Measurements from ENCODE around the gene PADI3. TPM values are rescaled to one million over a fixed set of nuclear protein-coding genes. Genes with fewer than 3 reads are reported as not detected.
"Not testable (repeated sequence)": the region's sequence is repeated elsewhere in the genome, so short reads cannot be mapped to it uniquely, and the experiment has no call there.

Gene PADI3
- total and polyA plus RNA-seq, 3 experiments from 2014 or later, result not detected

DNA sequence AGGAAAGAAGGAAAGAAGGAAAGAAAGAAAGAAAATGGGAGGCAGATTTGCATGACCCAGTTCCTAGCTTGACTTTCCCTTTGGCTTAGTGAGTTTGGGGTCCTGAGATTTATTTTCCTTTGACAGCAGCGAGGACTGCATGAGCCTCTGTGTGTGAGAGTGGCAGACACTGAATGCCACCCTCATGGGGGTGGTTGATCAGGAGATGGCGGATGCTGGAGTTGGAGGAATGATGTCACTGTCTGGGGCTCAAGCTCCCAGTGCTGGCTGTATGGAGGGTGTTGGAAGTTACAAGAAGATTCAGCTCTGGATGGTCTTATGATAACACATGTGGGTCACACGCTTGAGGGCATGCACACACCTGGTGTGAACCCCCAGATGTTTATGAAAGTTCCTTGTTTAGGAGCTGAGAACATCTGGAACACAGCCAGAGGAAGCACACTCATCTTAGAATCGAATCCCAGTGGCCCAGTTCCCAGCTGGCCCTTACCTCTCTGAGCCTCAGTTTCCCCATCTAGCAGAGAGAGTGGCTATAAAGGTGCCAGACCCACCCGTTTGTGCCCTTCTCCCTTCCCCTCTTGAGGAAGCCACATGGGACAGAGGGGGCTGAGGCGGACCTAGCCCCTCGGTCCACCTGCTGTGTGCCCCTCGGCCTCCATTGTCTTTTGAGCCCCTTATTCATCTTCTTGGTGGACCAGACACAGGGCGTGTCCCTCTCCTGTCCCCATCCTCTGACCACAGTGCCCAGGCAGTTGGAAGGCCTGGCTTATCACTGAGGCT lies 64.8 kb downstream of the PADI3 start:
- Histone ChIP-seq H3K4me1 (ENCODE audit: insufficient read depth, low read length) (no peaks in the 10 kb centered on the region), H3K4me3 (ENCODE audit: low read length) (no peak overlapping the region), H3K27ac (ENCODE audit: low read depth, low read length) (no peak overlapping the region), H3K36me3 (ENCODE audit: insufficient read depth, low read length) (no peaks in the 10 kb centered on the region), H3K27me3 (ENCODE audit: insufficient read depth, low read length, poor library complexity, severe bottlenecking) (peaks cover 10% of the 10 kb centered on the region), H3K9me3 (ENCODE audit: low read length) (no peaks in the 10 kb centered on the region)
- ChIA-PET CTCF (no interaction called here), POLR2A (no interaction called here)
- no peaks in the 10 kb centered on the region for H3K4me1 Mint-ChIP-seq
- H3K9me3 Mint-ChIP-seq, result no peaks in the 10 kb centered on the region
- H3K36me3 Mint-ChIP-seq, result no peaks in the 10 kb centered on the region
- peaks cover 14 to 35% of the 10 kb centered on the region in 2 donors for H3K27me3 Mint-ChIP-seq
- peak overlapping the region in 1 of 8 donors; percentile 89 for H3K27ac Mint-ChIP-seq
- H3K4me3 Mint-ChIP-seq, result no peak overlapping the region
- DNase-seq, result no peak

DNA sequence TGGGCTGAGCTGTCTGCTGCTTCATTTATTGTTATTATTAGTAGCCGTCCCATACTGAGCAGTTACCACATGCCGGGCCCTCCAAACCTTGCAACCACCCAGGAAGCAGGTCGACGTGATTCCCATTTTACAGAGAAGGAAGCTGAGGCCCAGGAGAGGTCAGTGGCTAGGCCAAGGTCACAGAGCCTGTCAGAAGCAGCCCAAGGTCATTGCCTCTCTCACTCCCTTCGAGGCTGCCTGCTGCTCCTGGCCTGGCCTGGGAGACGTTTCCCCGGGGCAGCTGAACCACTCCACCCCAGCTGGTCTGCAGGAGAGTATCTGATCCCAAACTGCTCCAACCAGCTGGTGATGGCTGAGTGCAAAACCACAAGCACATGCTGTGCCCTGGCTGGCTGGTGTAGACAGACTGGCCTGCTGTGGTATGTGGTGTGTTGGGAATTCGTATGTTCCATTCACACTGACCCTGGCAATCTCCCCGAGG lies 65.6 kb downstream of the PADI3 start:
- Mint-ChIP-seq H3K4me1 (no peaks in the 10 kb centered on the region), H3K36me3 (no peaks in the 10 kb centered on the region), H3K9me3 (peaks cover 0 to 2% (median 0%) of the 10 kb centered on the region in 5 donors), H3K27me3 (peaks cover 11 to 27% of the 10 kb centered on the region in 2 donors), H3K27ac (no peak overlapping the region), H3K4me3 (no peak overlapping the region)
- ChIA-PET CTCF (no interaction called here), POLR2A (no interaction called here)
- no peak for DNase-seq
- Histone ChIP-seq H3K27me3 (ENCODE audit: insufficient read depth, low read length, poor library complexity, severe bottlenecking) (peaks cover 7% of the 10 kb centered on the region), H3K9me3 (ENCODE audit: low read length) (no peaks in the 10 kb centered on the region), H3K27ac (ENCODE audit: low read depth, low read length) (no peak overlapping the region), H3K4me1 (ENCODE audit: insufficient read depth, low read length) (no peaks in the 10 kb centered on the region), H3K36me3 (ENCODE audit: insufficient read depth, low read length) (no peaks in the 10 kb centered on the region), H3K4me3 (ENCODE audit: low read length) (no peak overlapping the region)

DNA sequence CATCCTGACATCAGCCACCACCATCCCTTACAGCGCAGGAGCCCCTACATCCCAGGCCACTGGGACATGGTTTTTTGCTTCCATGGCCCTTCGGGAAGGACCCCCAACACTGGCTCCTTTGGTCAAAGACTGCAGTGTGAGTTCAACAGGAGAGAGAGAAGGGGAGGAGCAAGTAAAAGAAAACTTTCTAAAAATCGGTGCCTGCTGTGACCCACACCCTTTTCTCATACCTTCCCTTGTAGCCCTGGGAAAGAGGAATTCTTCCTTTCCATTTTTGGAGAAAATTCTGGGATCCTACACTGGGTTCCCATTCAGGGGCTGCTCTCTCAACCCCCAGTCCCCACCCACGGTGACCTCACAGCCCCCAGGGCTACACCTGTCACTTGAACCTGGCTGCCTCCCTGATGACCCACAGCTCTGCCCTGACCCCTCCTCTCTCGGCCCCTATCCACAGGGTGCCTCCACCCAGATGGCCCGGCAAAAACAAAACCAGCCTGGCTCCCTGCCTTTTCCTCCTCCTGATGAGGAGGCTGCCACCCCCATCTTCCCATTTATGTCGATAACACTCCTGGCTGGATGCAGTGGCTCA lies 66.7 kb downstream of the PADI3 start:
- POLR2A ChIA-PET, result no interaction called here

DNA sequence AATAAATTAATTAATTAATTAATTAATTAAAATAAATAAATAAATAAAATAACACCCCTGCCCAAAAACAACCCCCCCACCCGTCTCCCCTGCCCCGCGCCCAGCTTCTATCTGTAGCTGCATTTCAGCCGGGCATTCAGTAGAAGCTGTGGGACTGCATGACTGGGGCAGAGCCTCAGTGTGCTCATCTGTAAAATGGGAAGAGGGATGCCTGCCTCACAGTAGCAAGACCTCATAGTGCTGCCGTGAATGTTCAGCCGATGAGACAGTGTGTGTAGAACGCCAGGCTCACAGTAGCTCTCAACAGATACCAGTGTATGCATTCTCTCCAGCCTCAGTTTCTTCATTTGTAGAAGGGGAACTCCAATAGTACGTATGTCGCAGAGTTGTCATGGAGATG lies 67.8 kb downstream of the PADI3 start:
- Histone ChIP-seq H3K36me3 (ENCODE audit: insufficient read depth, low read length) (no peaks in the 10 kb centered on the region), H3K9me3 (ENCODE audit: low read length) (no peaks in the 10 kb centered on the region), H3K4me1 (ENCODE audit: insufficient read depth, low read length) (no peaks in the 10 kb centered on the region), H3K27me3 (ENCODE audit: insufficient read depth, low read length, poor library complexity, severe bottlenecking) (no peaks in the 10 kb centered on the region), H3K27ac (ENCODE audit: low read depth, low read length) (no peak overlapping the region), H3K4me3 (ENCODE audit: low read length) (no peak overlapping the region)
- POLR2A ChIA-PET, result no interaction called here
- CTCF ChIA-PET, result no interaction called here
- Mint-ChIP-seq H3K4me3 (no peak overlapping the region), H3K9me3 (peaks cover 0 to 3% (median 0%) of the 10 kb centered on the region in 5 donors), H3K27ac (no peak overlapping the region), H3K4me1 (no peaks in the 10 kb centered on the region), H3K27me3 (peaks cover 6 to 26% of the 10 kb centered on the region in 2 donors), H3K36me3 (no peaks in the 10 kb centered on the region)
- no peak for DNase-seq

More for the DNA sequence above, 66.7 kb downstream of the PADI3 start:
- H3K27me3 Mint-ChIP-seq, result peaks cover 6 to 24% of the 10 kb centered on the region in 2 donors
- H3K9me3 Mint-ChIP-seq, result peaks cover 0 to 3% (median 0%) of the 10 kb centered on the region in 5 donors
- no peaks in the 10 kb centered on the region for H3K27me3 ChIP-seq (ENCODE audit: insufficient read depth, low read length, poor library complexity, severe bottlenecking)
- H3K27ac ChIP-seq (ENCODE audit: low read depth, low read length), result no peak overlapping the region
- no peaks in the 10 kb centered on the region for H3K4me1 Mint-ChIP-seq
- H3K4me3 Mint-ChIP-seq, result no peak overlapping the region
- no peaks in the 10 kb centered on the region for H3K4me1 ChIP-seq (ENCODE audit: insufficient read depth, low read length)
- no peaks in the 10 kb centered on the region for H3K36me3 Mint-ChIP-seq
- peak overlapping the region in 1 of 8 donors; percentile 4 for H3K27ac Mint-ChIP-seq
- CTCF ChIA-PET, result no interaction called here
- DNase-seq, result no peak
- H3K4me3 ChIP-seq (ENCODE audit: low read length), result no peak overlapping the region
- H3K9me3 ChIP-seq (ENCODE audit: low read length), result no peaks in the 10 kb centered on the region
- no peaks in the 10 kb centered on the region for H3K36me3 ChIP-seq (ENCODE audit: insufficient read depth, low read length)

DNA sequence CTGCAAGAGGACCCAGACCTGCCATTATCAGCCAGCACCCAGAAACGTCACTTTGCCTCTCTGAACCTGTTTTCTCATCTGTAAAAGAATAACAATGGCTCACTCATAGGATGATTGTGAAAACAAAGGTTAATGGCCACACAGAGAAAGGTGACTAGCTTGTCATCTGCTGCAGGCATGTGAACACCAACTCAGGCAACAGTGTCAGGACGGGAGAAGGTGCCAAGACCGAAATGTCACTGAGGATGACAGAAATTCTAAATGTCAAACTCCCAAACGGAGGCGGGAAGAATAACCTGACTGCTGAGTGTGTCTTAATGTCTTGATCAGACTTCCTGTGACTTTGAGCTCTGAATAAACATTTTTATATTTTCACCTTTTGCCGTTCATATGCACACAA lies 69.4 kb downstream of the PADI3 start:
- no peak overlapping the region for H3K27ac ChIP-seq (ENCODE audit: low read depth, low read length)
- H3K4me1 ChIP-seq (ENCODE audit: insufficient read depth, low read length), result no peaks in the 10 kb centered on the region
- H3K4me3 ChIP-seq (ENCODE audit: low read length), result no peak overlapping the region
- no peaks in the 10 kb centered on the region for H3K36me3 Mint-ChIP-seq
- no peak overlapping the region for H3K27ac Mint-ChIP-seq
- DNase-seq, result no peak
- no peaks in the 10 kb centered on the region for H3K9me3 ChIP-seq (ENCODE audit: low read length)
- no peaks in the 10 kb centered on the region for H3K27me3 ChIP-seq (ENCODE audit: insufficient read depth, low read length, poor library complexity, severe bottlenecking)
- no peaks in the 10 kb centered on the region for H3K36me3 ChIP-seq (ENCODE audit: insufficient read depth, low read length)
- H3K4me3 Mint-ChIP-seq, result no peak overlapping the region
- H3K9me3 Mint-ChIP-seq, result peaks cover 0 to 3% (median 0%) of the 10 kb centered on the region in 5 donors
- POLR2A ChIA-PET, result no interaction called here
- H3K4me1 Mint-ChIP-seq, result no peaks in the 10 kb centered on the region
- CTCF ChIA-PET, result no interaction called here
- peaks cover 4 to 21% of the 10 kb centered on the region in 2 donors for H3K27me3 Mint-ChIP-seq

DNA sequence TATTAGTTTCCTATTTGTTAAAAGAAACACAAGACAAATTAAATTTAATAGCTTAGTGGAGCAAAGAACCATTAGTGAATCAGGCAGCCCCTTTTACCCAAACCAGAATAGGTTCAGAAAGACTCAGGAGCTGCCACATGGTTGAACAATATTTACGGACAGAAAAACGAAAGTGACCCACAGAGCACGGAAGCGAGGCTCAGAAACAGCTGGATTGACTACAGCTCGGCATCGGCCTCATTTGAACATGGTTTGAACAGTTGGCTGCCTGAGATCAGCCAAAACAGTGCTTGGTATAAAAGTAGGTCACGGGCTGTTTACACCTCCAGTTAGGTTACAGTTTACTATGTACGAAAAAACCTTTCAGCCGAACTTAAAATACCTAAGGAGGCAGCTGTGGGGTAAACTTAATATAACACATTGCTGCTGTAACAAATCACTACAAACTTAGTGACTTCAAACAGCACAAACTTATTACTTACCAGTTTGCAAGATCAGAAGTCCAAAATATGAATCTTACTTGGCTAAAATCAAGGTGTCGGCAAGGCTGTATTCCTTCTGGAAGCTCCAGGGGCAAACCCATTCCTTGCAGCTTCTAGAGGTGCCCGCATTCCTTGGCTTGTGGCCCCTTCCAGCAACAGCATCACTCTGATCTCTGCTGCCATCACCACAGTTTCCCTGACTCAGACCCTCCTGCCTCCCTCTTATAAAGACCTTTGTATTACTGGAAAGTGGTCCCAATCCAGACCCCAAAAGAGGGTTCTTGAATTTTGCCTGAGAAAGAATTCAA lies 70.9 kb downstream of the PADI3 start:
- H3K27me3 Mint-ChIP-seq, result peaks cover 3 to 23% of the 10 kb centered on the region in 2 donors
- POLR2A ChIA-PET, result no interaction called here
- CTCF ChIA-PET, result no interaction called here

DNA sequence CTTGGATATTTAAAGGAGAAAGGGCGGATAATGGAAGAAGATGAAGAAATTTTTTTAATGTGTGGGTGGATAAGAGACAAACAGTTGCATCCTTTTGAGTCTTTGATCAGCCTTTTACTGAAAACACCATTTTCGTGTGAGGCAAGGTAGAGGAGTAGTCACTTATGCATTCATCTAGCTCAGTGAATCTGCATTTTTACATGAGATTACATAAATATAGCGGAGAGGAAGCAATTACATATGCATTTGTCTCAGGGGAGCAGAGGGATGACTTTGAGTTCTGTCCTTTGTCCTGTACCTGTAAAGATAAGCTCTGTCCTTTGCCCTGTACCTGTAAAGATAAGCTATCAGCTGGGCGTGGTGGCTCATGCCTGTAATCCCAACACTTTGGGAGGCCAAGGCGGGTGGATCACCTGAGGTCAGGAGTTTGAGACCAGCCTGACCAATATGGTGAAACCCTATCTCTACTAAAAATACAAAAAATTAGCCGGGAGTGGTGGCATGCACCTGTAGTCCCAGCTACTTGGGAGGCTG lies 73.0 kb downstream of the PADI3 start:
- H3K9me3 ChIP-seq (ENCODE audit: low read length); H3K27ac ChIP-seq (ENCODE audit: low read depth, low read length); H3K4me3 ChIP-seq (ENCODE audit: low read length); H3K9me3 Mint-ChIP-seq; H3K4me1 Mint-ChIP-seq; H3K36me3 ChIP-seq (ENCODE audit: insufficient read depth, low read length); POLR2A ChIA-PET; DNase-seq; H3K36me3 Mint-ChIP-seq; H3K4me1 ChIP-seq (ENCODE audit: insufficient read depth, low read length); H3K4me3 Mint-ChIP-seq; H3K27me3 ChIP-seq (ENCODE audit: insufficient read depth, low read length, poor library complexity, severe bottlenecking); CTCF ChIA-PET: not testable (repeated sequence)
- peak overlapping the region in 1 of 8 donors; percentile 62 for H3K27ac Mint-ChIP-seq
- peaks cover 7 to 20% of the 10 kb centered on the region in 2 donors for H3K27me3 Mint-ChIP-seq

More for the DNA sequence above, 70.9 kb downstream of the PADI3 start:
- DNase-seq, result no peak
- Histone ChIP-seq H3K27ac (ENCODE audit: low read depth, low read length) (no peak overlapping the region), H3K4me3 (ENCODE audit: low read length) (no peak overlapping the region), H3K9me3 (ENCODE audit: low read length) (no peaks in the 10 kb centered on the region), H3K36me3 (ENCODE audit: insufficient read depth, low read length) (no peaks in the 10 kb centered on the region), H3K4me1 (ENCODE audit: insufficient read depth, low read length) (no peaks in the 10 kb centered on the region), H3K27me3 (ENCODE audit: insufficient read depth, low read length, poor library complexity, severe bottlenecking) (no peaks in the 10 kb centered on the region)
- Mint-ChIP-seq H3K9me3 (peaks cover 0 to 3% (median 0%) of the 10 kb centered on the region in 5 donors), H3K4me3 (no peak overlapping the region), H3K36me3 (no peaks in the 10 kb centered on the region), H3K27ac (no peak overlapping the region), H3K4me1 (no peaks in the 10 kb centered on the region)

DNA sequence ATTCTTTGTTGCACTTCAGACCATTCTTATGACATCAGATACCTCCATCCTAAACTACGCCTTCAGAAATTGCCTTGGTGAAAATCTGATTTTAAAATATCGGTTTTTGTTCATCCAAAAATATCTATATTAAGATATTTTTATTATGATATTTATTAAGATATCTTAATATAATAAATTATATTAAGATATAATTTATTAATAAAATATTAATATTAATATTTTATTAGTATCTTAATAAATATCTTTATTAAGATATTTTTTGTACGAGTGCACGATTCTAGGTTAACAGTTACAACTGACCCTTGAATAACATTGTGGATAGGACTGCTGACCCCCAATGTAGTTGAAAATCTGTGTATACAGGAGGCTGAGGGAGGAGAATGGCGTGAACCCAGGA lies 80.0 kb downstream of the PADI3 start:
- Histone ChIP-seq H3K4me3 (ENCODE audit: low read length) (no peak overlapping the region), H3K9me3 (ENCODE audit: low read length) (no peaks in the 10 kb centered on the region), H3K27me3 (ENCODE audit: insufficient read depth, low read length, poor library complexity, severe bottlenecking) (no peaks in the 10 kb centered on the region), H3K4me1 (ENCODE audit: insufficient read depth, low read length) (no peaks in the 10 kb centered on the region), H3K27ac (ENCODE audit: low read depth, low read length) (no peak overlapping the region), H3K36me3 (ENCODE audit: insufficient read depth, low read length) (no peaks in the 10 kb centered on the region)
- Mint-ChIP-seq H3K4me1 (no peaks in the 10 kb centered on the region), H3K27ac (no peak overlapping the region), H3K9me3 (peaks cover 0 to 6% (median 0%) of the 10 kb centered on the region in 5 donors), H3K27me3 (peaks cover 36 to 46% of the 10 kb centered on the region in 2 donors), H3K4me3 (no peak overlapping the region), H3K36me3 (no peaks in the 10 kb centered on the region)
- POLR2A ChIA-PET, result no interaction called here
- CTCF ChIA-PET, result no interaction called here
- DNase-seq, result no peak
